GM21717 (cell line): ENCODE data around the gene DMXL1.
"Not testable (repeated sequence)": the region's sequence is repeated elsewhere in the genome, so short reads cannot be mapped to it uniquely, and the experiment has no call there.

Experiments used
- ATAC-seq: cut with Tn5 transposase; IDR thresholded peaks from one replicate; pipeline ENCODE4 v1.9.1; 2021; ENCODE audit warnings: mild to moderate bottlenecking, moderate library complexity; ENCODE audit not compliant: unreplicated experiment

DMXL1 gene

DNA sequence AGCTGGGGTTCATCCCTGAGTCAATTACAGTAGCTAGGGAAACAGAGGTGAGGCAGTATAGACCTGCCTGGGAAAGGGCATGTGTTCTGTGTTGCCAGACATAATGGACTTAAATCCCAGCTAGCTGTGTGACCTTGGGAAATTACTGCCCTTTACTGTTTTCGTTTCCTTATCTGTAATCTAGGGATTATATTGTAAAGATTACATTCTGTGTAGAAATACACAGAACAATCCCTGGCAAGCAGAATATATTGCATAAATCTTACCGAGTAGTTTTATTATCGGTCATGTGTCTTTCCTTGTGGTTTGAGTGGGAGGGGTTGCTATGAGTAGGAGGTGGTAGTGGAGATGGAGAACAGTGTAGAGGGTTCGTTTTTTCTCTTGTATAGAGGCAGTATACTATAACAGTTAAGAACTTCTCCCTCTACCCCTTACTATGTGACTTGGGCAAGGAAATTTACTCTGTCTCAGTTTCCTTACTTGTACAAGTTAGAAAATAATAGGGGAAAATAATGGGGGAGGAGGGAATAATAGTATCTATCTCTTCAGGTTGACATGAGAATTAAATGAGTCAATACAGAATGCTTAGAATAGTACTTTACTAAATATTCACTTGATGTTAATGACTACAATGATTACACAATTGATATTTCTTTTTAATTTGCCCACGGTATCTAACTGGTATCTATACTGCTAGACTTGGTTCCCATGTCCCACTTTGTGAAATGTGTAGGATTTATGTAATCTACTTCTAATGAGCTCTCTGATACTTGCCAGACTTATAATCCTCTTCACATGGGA lies 7.1 kb upstream of the DMXL1 start:
- ATAC-seq = peak; percentile 84

DNA sequence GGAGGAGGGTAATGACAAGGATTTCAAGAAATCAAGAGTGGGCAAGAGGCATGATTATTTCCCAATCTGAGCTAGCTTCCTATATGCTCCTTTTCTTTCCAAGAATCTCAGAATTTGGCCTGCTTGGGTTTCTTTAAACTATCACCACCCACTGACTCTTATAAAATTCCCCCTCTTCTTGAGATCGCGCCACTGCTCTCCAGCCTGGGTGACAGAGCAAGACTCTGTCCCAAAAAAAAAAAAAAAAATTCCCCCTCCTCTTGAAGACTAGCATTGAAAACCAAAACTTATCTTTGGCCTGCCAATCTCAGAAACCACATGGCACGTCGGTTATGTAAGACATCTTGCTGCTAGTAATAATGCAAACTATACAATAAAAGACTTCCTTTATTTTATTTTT lies 3.4 kb upstream of the DMXL1 start:
- ATAC-seq = no peak

DNA sequence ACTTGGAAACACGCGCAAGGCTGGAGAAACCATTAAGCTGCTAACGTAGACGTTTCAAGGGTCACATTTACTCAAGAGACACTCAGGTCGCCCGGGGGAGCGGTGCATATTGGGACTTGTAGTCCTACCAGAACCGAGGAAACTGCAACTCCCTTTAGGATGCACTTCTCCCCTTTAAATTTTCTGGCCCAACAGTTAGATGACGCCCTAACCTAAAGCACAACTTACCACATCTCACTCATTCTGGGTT lies 384 bp upstream of the DMXL1 start:
- peak; percentile 51 for ATAC-seq

DNA sequence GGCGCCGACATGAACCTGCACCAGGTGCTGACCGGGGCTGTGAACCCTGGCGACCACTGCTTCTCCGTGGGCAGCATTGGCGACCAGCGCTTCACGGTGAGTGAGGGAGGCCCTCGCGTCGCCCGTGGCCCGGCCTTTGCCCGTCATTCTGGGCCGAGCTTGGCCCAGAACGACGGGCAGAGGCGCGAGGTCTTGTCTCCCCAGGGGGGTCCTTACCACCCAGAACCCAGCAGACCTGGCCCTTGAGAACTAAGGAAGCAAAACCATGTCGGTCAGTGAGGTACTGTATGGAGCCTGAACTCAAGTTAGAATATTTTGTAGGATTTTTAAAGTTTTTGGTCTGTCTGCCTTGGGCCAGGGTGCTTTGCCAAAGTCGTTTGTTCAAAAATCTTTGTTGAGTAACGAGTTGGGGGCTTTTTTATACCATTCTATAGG lies 691 bp downstream of the DMXL1 start:
- peak; percentile 5 for ATAC-seq

DNA sequence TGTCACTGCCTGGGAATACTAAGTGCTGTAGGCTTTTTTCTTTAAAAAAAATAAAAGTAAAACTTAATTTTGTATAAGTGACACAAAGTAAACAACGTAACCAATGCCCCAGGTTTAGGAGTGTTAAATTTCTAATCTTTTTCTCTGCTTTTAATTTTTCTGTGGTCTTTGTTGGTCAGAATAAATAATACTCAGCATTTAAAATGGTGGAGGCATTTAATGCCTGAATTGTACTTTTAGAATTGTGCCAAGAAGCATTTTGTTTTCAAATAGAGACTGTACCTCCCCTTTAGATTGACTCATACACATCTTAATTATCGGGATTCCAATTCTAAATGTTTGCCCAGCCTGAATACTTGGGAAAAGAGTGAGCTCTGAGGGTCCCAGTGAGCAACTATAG lies 1.6 kb downstream of the DMXL1 start:
- ATAC-seq = no peak

DNA sequence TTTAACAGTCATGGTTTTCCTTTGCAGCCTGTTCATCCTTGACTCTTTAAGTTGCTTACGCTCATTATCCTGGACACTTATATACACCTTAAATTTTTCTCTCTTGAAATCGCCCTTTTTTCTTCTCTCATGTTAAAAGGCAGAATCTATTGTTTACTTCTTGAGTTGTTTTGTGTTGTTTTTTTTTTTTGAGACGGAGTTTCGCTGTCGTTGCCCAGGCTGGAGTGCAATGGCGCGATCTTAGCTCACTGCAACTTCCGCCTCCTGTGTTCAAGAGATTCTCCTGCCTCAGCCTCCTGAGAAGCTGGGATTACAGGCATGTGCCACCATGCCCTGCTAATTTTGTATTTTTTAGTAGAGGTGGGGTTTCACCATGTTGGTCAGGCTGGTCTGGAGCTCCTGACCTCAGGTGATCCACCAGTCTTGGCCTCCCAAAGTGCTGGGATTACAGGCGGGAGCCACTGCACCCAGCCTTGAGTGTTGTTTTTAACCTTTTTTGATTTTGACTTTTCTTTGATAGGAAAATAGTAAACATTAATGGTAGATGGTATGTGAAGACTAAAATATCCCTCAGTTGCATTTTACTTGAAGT lies 3.0 kb downstream of the DMXL1 start:
- not testable (repeated sequence) for ATAC-seq

DNA sequence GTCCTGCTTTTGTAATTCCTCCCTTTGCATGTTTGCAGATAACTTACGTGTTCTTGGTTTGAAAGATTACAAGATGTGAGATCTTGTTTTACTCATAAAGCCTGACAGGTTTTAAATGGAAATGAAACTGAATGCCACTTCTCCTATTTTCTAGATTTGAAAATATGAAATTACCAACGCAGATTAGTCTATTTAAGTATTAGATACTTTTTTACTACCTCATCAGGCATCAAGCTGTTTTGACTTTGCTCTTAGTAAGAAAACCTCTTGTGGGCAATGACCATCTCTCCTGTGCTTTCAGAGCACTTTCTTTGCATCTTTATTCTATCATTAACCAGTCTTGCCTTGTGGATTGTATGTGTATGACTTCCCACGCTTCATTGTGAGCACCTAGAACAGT lies 3.5 kb downstream of the DMXL1 start:
- ATAC-seq = peak; percentile 22

DNA sequence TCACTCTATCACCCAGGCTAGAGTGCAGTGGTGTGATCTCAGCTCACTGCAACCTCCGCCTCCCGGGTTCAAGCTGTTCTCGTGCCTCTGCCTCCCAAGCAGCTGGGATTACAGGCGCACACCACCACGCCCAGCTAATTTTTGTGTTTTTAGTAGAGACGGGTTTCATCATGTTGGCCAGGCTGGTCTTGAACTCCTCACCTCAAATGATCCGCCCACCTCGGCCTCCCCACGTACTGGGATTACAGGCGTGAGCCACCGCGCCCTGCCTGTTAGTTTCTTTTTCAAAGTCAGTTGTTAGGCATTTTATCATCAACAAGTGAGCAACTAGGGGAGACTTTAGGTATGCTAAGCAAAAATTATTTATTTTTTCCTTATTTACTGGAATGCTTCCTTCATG lies 4.4 kb downstream of the DMXL1 start:
- ATAC-seq = not testable (repeated sequence)

DNA sequence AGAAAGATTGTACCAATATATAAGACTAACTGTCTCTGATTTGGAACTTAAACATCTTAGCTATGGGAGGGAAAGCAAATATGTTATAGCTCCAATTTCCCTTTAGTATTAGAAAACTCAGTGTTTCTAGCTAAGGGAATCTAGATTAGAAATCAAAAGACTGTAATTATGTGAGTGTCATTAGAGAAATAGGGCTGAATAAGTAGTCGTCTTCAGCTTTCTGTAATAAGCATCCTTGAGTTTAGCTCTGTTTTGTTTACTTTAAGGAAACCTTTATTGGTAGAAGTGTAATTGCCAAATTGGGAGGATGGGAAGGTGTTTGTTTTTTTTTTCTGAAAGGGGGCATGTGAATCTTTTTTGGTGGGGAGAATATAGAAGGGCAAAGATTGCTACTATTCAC lies 5.2 kb downstream of the DMXL1 start:
- ATAC-seq = no peak

DNA sequence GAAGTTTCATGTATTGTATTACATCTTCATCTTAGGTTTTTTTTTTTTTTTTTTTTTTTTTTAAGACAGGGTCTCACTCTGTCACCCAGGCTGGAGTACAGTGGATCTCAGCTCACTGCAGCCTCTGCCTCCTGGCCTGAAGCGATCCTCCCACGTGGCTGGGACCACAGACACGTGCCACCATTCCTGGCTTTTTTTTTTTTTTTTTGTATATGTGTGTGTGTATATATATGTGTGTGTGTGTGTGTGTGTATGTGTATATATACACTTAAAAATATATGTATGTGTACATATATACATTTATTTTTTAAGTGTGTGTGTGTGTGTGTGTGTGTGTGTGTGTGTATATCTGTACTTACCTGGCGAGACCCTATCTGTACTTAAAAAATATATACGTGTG lies 6.6 kb downstream of the DMXL1 start:
- no peak for ATAC-seq

DNA sequence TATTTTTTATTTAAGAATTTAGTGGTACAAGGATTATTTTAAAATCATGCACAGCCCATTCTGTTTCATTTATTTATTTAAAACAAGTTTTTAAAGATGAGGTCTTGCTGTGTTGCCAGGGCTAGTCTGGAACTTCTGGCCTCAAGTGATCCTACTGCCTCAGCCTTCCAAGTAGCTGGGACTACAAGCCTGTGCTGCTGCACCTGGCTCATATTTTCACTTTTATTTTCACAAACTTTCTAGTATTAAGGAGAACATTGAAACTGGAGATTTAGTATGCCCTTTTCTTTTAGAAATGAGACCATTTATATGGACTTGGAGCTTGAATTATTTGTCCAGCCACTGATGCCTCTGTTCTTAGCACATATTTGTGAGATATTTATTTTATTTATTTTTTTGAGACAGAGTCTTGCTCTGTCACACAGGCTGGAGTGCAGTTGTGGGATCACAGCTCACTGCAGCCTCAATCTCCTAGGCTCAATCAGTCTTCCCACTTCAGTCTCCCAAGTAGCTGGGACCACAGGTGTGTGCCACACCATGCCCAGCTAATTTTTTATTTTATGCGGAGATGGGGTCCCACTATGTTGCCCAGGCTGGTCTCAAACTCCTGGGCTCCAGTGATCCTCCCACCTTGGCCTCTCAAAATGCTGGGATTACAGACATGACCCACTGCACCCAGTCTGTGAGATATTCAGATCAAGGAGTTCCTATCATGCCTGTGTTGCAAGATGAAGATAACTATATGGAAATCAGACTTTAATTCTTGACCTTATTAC lies 7.4 kb downstream of the DMXL1 start:
- no peak for ATAC-seq

DNA sequence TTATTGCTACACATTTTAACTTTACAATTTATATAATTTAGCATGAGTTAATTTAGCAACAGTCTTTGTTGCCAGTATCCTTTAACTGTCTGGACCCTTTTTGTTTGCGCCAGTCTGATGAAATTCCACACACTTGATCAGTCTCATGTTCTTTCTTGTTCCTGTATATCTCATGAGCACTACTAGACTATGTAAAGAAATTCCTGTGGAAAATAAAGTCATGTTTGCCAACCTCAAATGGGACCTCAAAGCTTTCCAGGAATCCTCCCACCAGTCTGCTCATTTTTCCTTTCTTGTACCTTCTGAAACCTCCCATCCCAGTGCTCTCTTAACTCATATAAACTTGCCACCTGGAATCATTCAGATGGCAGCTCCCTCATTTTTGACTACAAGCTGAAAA lies 8.0 kb downstream of the DMXL1 start:
- no peak for ATAC-seq

DNA sequence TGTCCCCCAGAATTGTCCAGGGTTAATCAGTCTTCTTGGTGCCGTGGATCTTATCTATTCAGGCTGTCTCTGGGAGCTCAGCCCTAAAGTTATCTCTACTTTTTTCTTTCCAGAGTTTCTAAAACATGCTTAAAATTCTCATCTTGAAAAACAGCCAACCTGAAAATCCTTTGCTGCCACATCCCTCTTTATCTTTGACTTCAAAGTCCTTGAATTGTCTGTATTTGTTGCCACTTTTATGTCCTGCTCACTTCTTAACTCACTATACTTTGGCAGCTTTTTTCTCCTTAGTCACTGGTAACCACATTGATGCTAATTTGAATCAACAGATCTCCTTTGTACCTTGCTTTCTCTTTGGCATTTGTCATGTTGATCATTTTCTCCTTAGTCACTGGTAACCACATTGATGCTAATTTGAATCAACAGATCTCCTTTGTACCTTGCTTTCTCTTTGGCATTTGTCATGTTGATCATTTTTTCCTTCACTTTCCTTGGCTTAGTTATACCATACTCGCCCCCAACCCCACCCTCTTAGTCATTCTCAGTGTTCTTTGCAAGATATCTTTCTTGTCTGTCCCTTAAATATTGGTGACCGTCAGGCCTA lies 8.5 kb downstream of the DMXL1 start:
- ATAC-seq = peak; percentile 56

DNA sequence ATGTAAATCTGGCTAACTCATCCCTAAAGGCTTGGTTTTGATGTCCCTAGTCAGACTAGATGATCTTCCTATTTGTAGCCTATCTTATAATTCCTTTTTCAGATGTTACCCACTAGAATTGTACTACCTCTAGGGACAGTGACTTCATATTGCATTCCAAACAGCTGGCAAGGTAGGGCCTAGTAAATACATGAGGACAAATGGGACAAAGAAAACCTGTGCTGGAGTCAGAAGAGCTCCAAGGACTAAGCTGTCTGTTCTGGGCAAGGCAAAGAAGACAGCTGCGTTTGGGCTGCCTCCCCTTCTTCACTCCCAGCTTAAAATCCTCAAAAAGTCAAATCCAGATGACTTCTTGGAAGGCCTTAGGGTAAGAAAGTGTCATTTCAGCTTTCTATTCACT lies 10.0 kb downstream of the DMXL1 start:
- no peak for ATAC-seq

DNA sequence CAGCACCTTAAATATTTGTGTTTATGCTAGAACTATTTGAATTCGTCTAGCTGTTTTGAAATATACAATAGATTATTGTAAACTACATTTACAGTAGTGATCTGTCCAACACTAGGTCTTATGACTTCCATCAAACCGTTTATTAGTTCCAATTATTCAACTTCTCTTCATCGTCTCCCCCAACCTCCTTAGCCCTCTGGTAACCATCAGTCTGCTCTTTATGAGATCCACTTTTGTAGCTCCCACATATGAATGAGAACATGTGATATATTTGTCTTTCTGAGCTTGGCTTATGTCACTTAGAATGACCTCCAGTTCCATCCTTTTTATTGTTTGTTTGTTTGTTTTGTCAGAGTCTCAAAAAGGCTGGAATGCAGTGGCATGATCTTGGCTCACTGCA lies 11.8 kb downstream of the DMXL1 start:
- ATAC-seq = no peak

DNA sequence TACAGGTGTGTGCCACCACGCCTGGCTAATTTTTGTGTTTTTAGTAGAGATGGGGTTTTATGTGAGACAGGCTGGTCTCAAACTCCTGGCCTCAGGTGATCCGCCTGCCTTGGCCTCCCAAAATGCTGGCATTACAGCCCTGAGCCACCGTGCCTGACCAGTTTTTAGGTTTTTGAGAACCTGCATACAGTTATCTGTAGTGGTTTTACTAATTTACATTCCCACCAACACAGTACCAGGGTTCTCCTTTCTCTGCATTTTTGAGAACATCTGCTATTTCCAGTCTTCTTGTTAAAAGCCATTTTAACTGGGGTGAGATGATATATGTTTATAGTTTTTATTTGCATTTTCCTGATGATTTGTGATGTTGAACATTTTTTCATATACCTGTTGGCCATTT lies 12.8 kb downstream of the DMXL1 start:
- peak; percentile 62 for ATAC-seq

DNA sequence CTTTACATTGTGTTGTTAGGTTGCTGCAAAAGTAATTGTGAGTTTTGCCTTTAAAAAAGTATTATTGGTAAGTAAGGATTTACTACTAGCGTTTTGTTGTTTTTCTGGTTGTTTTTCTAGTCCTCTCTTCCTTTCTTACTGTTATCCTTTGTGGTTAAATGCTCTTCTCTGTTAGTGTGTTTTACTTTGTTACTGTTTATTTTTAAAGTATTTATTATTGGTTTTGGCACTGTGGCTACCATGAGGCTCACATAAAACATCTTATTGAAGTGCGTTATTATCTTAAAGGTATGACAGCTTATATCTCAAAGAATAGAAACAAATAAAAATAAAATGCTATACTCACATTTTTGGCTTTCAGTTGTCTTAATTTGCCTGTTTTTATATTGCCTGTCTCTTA lies 17.6 kb downstream of the DMXL1 start:
- ATAC-seq = no peak

DNA sequence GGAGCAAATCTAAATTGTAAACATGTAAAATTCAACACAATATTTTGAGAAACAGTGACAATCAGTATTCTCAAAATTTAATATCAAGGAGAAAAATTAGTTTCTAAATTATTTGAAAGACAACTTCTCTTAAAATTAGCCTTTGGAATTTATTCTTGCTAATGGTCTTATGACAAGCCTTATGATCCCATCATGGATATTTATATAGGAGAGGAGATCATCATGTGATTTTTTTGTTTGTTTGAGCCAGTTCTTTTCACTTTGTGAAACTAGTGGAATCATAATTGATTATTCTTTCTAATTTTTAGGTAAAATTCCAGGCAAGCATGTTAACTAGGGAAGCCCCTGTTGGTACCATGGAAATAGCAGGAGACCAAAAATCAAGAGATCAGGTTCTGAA lies 24.7 kb downstream of the DMXL1 start:
- ATAC-seq = no peak

DNA sequence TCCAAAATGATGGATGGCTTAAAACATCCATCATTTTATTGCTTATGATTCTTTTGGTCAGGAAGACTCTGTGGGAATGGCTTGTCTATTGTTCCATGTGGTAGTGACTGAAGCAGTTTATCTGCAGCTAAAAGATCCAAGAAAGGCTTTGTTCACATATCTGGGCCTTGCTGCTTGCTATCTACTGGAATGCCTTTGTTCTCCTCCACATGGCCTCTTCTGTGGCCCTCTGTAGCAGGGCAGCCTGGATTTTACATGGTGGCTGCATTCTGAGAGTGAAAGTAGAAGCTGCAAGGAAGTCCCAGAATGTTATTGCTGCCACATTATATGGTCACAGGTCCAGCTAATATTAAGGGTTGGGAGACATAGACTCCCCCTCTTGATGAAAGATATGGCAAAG lies 35.1 kb downstream of the DMXL1 start:
- no peak for ATAC-seq

DNA sequence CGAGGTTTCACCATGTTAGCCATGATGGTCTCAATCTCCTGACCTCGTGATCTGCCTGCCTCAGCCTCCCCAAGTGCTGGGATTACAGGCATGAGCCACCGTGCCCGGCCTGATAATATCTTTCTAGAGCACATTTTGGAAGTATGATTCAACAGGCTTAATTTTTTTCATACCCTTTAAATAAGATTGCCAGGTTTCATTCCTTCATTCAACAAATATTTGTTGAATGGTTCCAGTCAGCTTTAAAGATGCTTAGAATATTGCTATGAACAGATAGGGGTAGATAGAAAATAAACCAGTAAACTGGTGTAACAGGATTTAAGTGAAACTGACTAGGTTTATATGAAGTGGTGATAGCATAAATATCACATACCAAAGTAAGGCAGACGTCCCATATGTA lies 41.3 kb downstream of the DMXL1 start:
- ATAC-seq = no peak

DNA sequence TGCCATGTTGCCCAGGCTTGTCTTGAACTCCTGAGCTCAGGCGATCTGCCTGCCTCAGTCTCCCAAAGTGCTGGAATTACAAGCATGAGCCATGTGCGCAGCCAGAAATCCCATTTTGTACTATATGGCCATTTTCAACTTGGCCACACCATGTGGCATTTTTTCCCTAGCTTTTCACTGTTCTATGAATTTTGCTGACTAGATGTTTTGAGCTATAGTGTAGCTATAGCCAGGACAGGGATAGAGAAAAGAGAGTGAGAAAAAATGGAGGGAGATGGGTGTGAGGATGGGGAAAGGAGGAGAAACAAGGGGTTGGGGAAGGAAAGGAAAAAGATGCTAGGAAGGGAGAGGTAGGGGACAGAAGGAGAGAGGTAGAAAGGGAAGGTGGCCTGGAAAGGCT lies 46.4 kb downstream of the DMXL1 start:
- no peak for ATAC-seq

DNA sequence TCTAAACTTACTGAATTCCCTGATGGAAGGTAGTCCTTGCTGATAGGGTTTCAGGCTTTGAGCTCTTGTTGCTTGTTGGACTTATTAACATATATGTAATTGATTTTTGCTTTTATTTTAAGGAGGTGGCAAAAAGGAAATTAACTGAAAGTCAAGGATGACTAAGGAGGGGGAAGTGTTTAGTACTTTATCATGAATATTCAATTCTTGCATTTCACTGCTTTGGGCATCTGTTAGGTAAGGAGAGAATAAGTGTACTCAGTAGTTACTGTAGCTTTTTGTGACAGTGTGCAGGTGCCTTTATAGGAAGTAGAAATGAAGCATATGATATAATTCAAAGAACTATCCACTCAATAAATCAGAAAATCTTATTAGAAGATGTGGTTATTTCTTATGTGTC lies 47.1 kb downstream of the DMXL1 start:
- ATAC-seq = no peak
